Upper lobe of left lung (tissue), 6 donors: ENCODE measurements around the gene COL3A1. TPM values are rescaled to one million over a fixed set of nuclear protein-coding genes. Genes with fewer than 3 reads are reported as not detected.

Experiments
- ATAC-seq, 2 donors: fragments of 200-7000 bp; cut with Tn5 transposase; one replicate each; pipeline ENCODE4 v1.9.1; 2022; ENCODE audit warnings: mild to moderate bottlenecking in 2 of 2, moderate library complexity in 2 of 2; ENCODE audit not compliant: low FRiP score in 2 of 2
- DNase-seq, 2 donors: peaks; one replicate each; pipeline ENCODE4 v3.0.0-alpha.2; 2019 to 2020
- H3K27ac ChIP-seq, 4 donors: fragments of 200-600 bp; sonication (generic); one replicate each; pipeline ENCODE4 v1.5.1; 2016 to 2019
- H3K27me3 ChIP-seq, 4 donors: fragments of 200-600 bp; sonication (generic); one replicate each; pipeline ENCODE4 v1.5.1; 2017 to 2019
- H3K36me3 ChIP-seq, 4 donors: fragments of 200-600 bp; sonication (generic); one replicate each; pipeline ENCODE4 v1.5.1; 2016 to 2019
- H3K4me1 ChIP-seq, 4 donors: fragments of 200-600 bp; sonication (generic); one replicate each; pipeline ENCODE4 v1.5.1; 2018 to 2019
- H3K4me3 ChIP-seq, 4 donors: fragments of 200-600 bp; sonication (generic); one replicate each; pipeline ENCODE4 v1.5.1; 2017 to 2019; ENCODE audit warnings: mild to moderate bottlenecking in 2 of 4, moderate library complexity in 1 of 4
- H3K9me3 ChIP-seq, 4 donors: fragments of 200-600 bp; sonication (generic); one replicate each; pipeline ENCODE4 v1.5.1; 2018 to 2019
- CTCF ChIP-seq, 6 experiments: fragments of 450-650 bp in 4 of 6; fragments of 200-600 bp in 2 of 6; sonication (generic) in 2 of 6; IDR thresholded peaks; one replicate each; pipeline ENCODE4 v1.5.1; 2016 to 2019; ENCODE audit warnings: antibody characterized with exemption in 6 of 6
- EP300 ChIP-seq, 4 donors: sonication (generic); formaldehyde crosslinking; IDR thresholded peaks; one replicate each; pipeline ENCODE4 v1.5.1; 2017; ENCODE audit warnings: antibody characterized with exemption in 4 of 4, control low read depth in 2 of 4
- POLR2A ChIP-seq, 4 donors: fragments of 450-650 bp; IDR thresholded peaks; one replicate each; pipeline ENCODE4 v1.5.1; 2016 to 2017; ENCODE audit warnings: antibody characterized with exemption in 4 of 4, mild to moderate bottlenecking in 2 of 4
- POLR2AphosphoS5 ChIP-seq, 2 donors: sonication (generic); formaldehyde crosslinking; IDR thresholded peaks; one replicate each; pipeline ENCODE4 v1.5.1; 2017; ENCODE audit warnings: antibody characterized with exemption in 2 of 2
- WGBS, 2 donors: methylation state at CpG; one replicate each; pipeline ENCODE4 v1.1.5; 2017 to 2018; 5-methylcytosine and 5-hydroxymethylcytosine counted together
- total RNA-seq, 6 donors: library from RNA; depleted of rRNA in 4 of 6; stranded (reverse); fragments of >200 nt in 4 of 6; gene quantifications; one replicate each; pipeline versions ENCODE4 v1.1.0 to v1.2.1, GENCODE V29; 2016 to 2021
- donor health status: DM: no; HTN: no; CAD: no; lungs with moderate emphysema.
- donor health status: DM: no; HTN: yes; CAD: no; lungs with severe emphysema.

COL3A1 gene
- total RNA-seq, 6 donors from 2014 or later: 41.1 to 508 (median 122) TPM

- no peak for DNase-seq
- peaks cover 0 to 7% (median 0%) of the 10 kb centered on the region in 4 donors for H3K36me3 ChIP-seq
- no peak overlapping the region for H3K4me3 ChIP-seq
- H3K27me3 ChIP-seq: no peaks in the 10 kb centered on the region
- peak overlapping the region in 1 of 4 donors; percentile 2 for H3K27ac ChIP-seq
- TF ChIP-seq POLR2AphosphoS5 (IDR thresholded peaks at IDR 0.05): no peak
- no peak for TF ChIP-seq CTCF (IDR thresholded peaks at IDR 0.05)
- TF ChIP-seq POLR2A (IDR thresholded peaks at IDR 0.05): no peak
- TF ChIP-seq EP300 (IDR thresholded peaks at IDR 0.05): no peak
- no peaks in the 10 kb centered on the region for H3K9me3 ChIP-seq
- 86 to 89% methylated on average over 5 of the region's 5 CpGs for WGBS, 2 donors
- H3K4me1 ChIP-seq: no peaks in the 10 kb centered on the region
- peak in 1 of 2 donors; percentile 90 for ATAC-seq
Measured at GRCh38 chr2:188984680-188985079, 10.5 kb downstream of the COL3A1 start.

DNA sequence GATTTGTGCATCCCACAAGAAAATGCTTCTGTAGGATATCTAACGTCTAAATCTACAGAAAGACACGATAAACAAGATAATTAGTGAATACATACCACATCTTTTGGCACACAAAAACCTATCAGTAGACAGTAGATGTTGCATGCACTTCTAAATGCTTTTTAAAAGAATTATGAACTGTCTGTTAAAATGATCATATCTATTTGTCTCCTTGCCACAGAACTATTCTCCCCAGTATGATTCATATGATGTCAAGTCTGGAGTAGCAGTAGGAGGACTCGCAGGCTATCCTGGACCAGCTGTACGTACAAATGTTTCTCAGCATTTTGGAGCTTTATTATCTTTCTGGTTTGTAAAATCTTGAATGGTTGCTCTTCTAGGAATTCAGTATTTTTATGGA, 12.7 kb downstream of the COL3A1 start:
- no peaks in the 10 kb centered on the region for H3K9me3 ChIP-seq
- no peaks in the 10 kb centered on the region for H3K4me1 ChIP-seq
- H3K27me3 ChIP-seq: no peaks in the 10 kb centered on the region
- WGBS, 2 donors: 69 to 73% methylated on average over 4 of the region's 4 CpGs
- H3K36me3 ChIP-seq: peaks cover 0 to 12% (median 0%) of the 10 kb centered on the region in 4 donors
- H3K27ac ChIP-seq: no peak overlapping the region
- no peak for DNase-seq
- peak in 1 of 2 donors; percentile 48 for ATAC-seq
- no peak overlapping the region for H3K4me3 ChIP-seq
- TF ChIP-seq POLR2AphosphoS5 (IDR thresholded peaks at IDR 0.05) (no peak), EP300 (IDR thresholded peaks at IDR 0.05) (no peak), CTCF (IDR thresholded peaks at IDR 0.05) (no peak), POLR2A (IDR thresholded peaks at IDR 0.05) (no peak)

GRCh38 chr2:188993247-188993646, 19.1 kb downstream of the COL3A1 start:
- ATAC-seq (no peak), DNase-seq (no peak)
- no peak for TF ChIP-seq POLR2AphosphoS5 (IDR thresholded peaks at IDR 0.05)
- no peak for TF ChIP-seq CTCF (IDR thresholded peaks at IDR 0.05)
- no peak for TF ChIP-seq POLR2A (IDR thresholded peaks at IDR 0.05)
- TF ChIP-seq EP300 (IDR thresholded peaks at IDR 0.05): no peak
- Histone ChIP-seq H3K36me3 (peaks cover 0 to 26% (median 0%) of the 10 kb centered on the region in 4 donors), H3K9me3 (no peaks in the 10 kb centered on the region), H3K27ac (no peak overlapping the region), H3K4me3 (no peak overlapping the region), H3K4me1 (no peaks in the 10 kb centered on the region), H3K27me3 (no peaks in the 10 kb centered on the region)
- 73 to 83% methylated on average over 1 of the region's 1 CpG for WGBS, 2 donors

DNA sequence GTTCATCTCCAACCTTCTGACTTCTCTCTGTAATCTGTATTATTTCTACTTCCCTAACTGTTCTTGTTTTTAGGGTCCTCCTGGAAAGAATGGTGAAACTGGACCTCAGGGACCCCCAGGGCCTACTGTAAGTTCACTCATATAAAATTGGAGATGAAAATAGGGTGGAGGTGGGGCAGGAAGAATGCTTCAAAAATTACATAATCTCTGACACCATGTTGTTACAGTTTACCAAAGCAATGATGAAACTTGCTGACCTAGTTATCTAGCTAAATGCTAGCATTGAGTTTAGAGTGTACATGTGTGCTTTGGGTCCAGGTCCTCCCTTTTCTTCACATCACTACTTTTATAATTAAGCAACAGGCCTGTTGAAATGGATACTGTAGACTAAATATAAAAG, 23.1 kb downstream of the COL3A1 start:
- H3K27me3 ChIP-seq: no peaks in the 10 kb centered on the region
- TF ChIP-seq POLR2A (IDR thresholded peaks at IDR 0.05): no peak
- TF ChIP-seq CTCF (IDR thresholded peaks at IDR 0.05): no peak
- no peak for TF ChIP-seq POLR2AphosphoS5 (IDR thresholded peaks at IDR 0.05)
- TF ChIP-seq EP300 (IDR thresholded peaks at IDR 0.05): no peak
- DNase-seq (no peak), ATAC-seq (peak in 1 of 2 donors; percentile 51)
- no peak overlapping the region for H3K27ac ChIP-seq
- H3K4me3 ChIP-seq: no peak overlapping the region
- H3K9me3 ChIP-seq: no peaks in the 10 kb centered on the region
- no peaks in the 10 kb centered on the region for H3K4me1 ChIP-seq
- peaks cover 0 to 20% (median 0%) of the 10 kb centered on the region in 4 donors for H3K36me3 ChIP-seq

DNA sequence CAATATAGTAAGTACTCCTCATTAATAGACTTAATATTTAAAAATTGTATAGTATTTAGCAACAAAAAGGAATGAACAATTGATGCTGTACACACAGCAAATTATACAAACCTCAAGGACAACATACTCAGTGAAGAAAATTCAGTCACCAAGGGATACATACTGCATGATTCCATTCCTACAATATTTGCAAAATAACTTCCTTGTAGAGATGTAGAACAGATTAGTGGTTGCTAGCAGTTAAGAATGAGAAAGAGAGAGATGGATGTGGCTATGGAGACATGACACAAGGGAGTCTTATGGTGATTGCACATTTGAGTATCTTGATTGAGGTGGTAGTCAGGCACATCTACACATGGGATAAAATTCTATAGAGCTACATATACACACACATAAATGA, 26.0 kb downstream of the COL3A1 start:
- DNase-seq: no peak
- Histone ChIP-seq H3K9me3 (no peaks in the 10 kb centered on the region), H3K4me1 (no peaks in the 10 kb centered on the region), H3K36me3 (peaks cover 0 to 12% (median 2%) of the 10 kb centered on the region in 4 donors), H3K27me3 (no peaks in the 10 kb centered on the region), H3K27ac (no peak overlapping the region), H3K4me3 (no peak overlapping the region)
- TF ChIP-seq EP300 (IDR thresholded peaks at IDR 0.05) (no peak), CTCF (IDR thresholded peaks at IDR 0.05) (no peak), POLR2A (IDR thresholded peaks at IDR 0.05) (no peak)
- ATAC-seq: no peak
